Caco-2 (cell line): ENCODE results near the gene MYL3. TPM values are rescaled to one million over a fixed set of nuclear protein-coding genes. Genes with fewer than 3 reads are reported as not detected.

ENCODE experiments used
- BruUV-seq: library from RNA; stranded (reverse); fragments of 400-500 nt; replicated peaks from 2 replicates; lab custom pipeline; 2021; lab: Mats Ljungman, UMichigan
- CTCF ChIA-PET: fragments of 300-600 bp; sonication (Branson Sonifier 250); formaldehyde crosslinking; loops from one replicate; lab custom pipeline; 2022; ENCODE audit warnings: antibody characterized with exemption; lab: Charles Lee
- POLR2A ChIA-PET: fragments of 300-600 bp; sonication (Branson Sonifier 250); formaldehyde crosslinking; loops from one replicate; lab custom pipeline; 2022; ENCODE audit warnings: antibody characterized with exemption; lab: Charles Lee
- DNase-seq, 2 experiments: peaks; one replicate each; pipeline versions ENCODE4 v3.0.0 to v3.0.0-alpha.2; 2020 to 2022
- H3K27me3 ChIP-seq: replicated peaks from 2 replicates; pipeline ENCODE4 v1.6.0; 2011; ENCODE audit warnings: low read length; ENCODE audit not compliant: control insufficient read depth, insufficient read depth
- H3K36me3 ChIP-seq: 2 replicates; pipeline ENCODE4 v1.5.1; 2011; ENCODE audit warnings: low read length; ENCODE audit not compliant: control insufficient read depth, insufficient read depth
- H3K4me1 ChIP-seq: fragments of 250-450 bp; sonication (Bioruptor Pico); 2 replicates; pipeline ENCODE4 v1.5.1; 2020; ENCODE audit warnings: mild to moderate bottlenecking
- H3K4me3 ChIP-seq: 2 replicates; pipeline ENCODE4 v1.5.1; 2011; ENCODE audit warnings: low read depth, mild to moderate bottlenecking, control low read depth, low read length
- H3K9me3 ChIP-seq: fragments of 250-450 bp; sonication (Bioruptor Pico); 2 replicates; pipeline ENCODE4 v1.5.1; 2020; ENCODE audit warnings: mild to moderate bottlenecking, moderate library complexity
- H3K27ac Mint-ChIP-seq: one replicate; pipeline ENCODE4 v1.8.0; 2022; ENCODE audit warnings: mixed read lengths; ENCODE audit not compliant: unreplicated experiment
- H3K27me3 Mint-ChIP-seq: one replicate; pipeline ENCODE4 v1.8.0; 2022; ENCODE audit warnings: mixed read lengths; ENCODE audit not compliant: insufficient read depth, unreplicated experiment
- H3K36me3 Mint-ChIP-seq: one replicate; pipeline ENCODE4 v1.8.0; 2022; ENCODE audit warnings: mild to moderate bottlenecking, mixed read lengths; ENCODE audit not compliant: insufficient read depth, unreplicated experiment
- H3K4me1 Mint-ChIP-seq: one replicate; pipeline ENCODE4 v1.8.0; 2022; ENCODE audit warnings: low read depth, mixed read lengths; ENCODE audit not compliant: unreplicated experiment
- H3K4me3 Mint-ChIP-seq: one replicate; pipeline ENCODE4 v1.8.0; 2022; ENCODE audit warnings: mild to moderate bottlenecking, moderate library complexity, mixed read lengths; ENCODE audit not compliant: unreplicated experiment
- H3K9me3 Mint-ChIP-seq: one replicate; pipeline ENCODE4 v1.8.0; 2022; ENCODE audit warnings: mixed read lengths; ENCODE audit not compliant: unreplicated experiment
- CTCF ChIP-seq, 2 experiments: fragments of 200-600 bp in 1 of 2; IDR thresholded peaks; 1 replicate in 1 of 2; 2 replicates in 1 of 2; pipeline versions ENCODE4 v1.5.1 to v1.8.0; 2011 to 2022; ENCODE audit warnings: antibody characterized with exemption in 1 of 2, control low read depth in 1 of 2, inconsistent platforms in 1 of 2, low read depth in 1 of 2, low read length in 1 of 2, mild to moderate bottlenecking in 1 of 2, moderate library complexity in 1 of 2; ENCODE audit not compliant: insufficient read depth in 1 of 2, severe bottlenecking in 1 of 2, unreplicated experiment in 1 of 2
- intact Hi-C: fragments of 100-400 bp; cut with micrococcal nuclease; formaldehyde crosslinking; loops from one replicate; pipeline ENCODE4 v1.10.0; 2022; ENCODE audit not compliant: unreplicated experiment
- total RNA-seq: library from RNA; stranded (reverse); gene quantifications from 2 replicates; pipeline ENCODE4 v1.2.3, GENCODE V29; 2022

Gene MYL3
- total RNA-seq, 1 experiment from 2014 or later: 13.8 TPM

GRCh38 chr3:46877406-46878125 lies 14.3 kb upstream of the MYL3 start, which contains the start of gene PTH1R:
PTH1R (plus strand) TSS chr3:46877721; CDS start chr3:46883560, 5,839 bp downstream.
- peaks cover 10% of the 10 kb centered on the region for H3K4me1 Mint-ChIP-seq
- TF ChIP-seq CTCF (IDR thresholded peaks at IDR 0.05; ENCODE audit: insufficient read depth in 1 of 2, low read depth in 1 of 2, low read length in 1 of 2, severe bottlenecking in 1 of 2, unreplicated experiment in 1 of 2): no peak
- H3K4me3 Mint-ChIP-seq: no peak within 1 kb of the TSS
- Histone ChIP-seq H3K9me3 (no peaks in the 10 kb centered on the region), H3K27me3 (no peaks in the 10 kb centered on the region), H3K4me1 (peaks cover 52% of the 10 kb centered on the region), H3K4me3 (no peak within 1 kb of the TSS), H3K36me3 (no peaks in the 10 kb centered on the region)
- peaks cover 6% of the 10 kb centered on the region for H3K36me3 Mint-ChIP-seq
- intact Hi-C loops: loop anchor here (2.0 kb wide), 2 partner anchors 13 to 15 kb away; no protein-coding TSS in a partner anchor
- DNase-seq: no peak
- H3K27ac Mint-ChIP-seq: peak within 1 kb of the TSS; percentile 60
- ChIA-PET CTCF (interaction anchor here (0.5 kb wide), 1 partner anchor 22 kb away, joined by 3 read pairs; no protein-coding TSS in a partner anchor), POLR2A (no interaction called here)
- no peaks in the 10 kb centered on the region for H3K9me3 Mint-ChIP-seq
- H3K27me3 Mint-ChIP-seq: peaks cover 3% of the 10 kb centered on the region
- BruUV-seq: no TSS peak

GRCh38 chr3:46876313-46877300 lies 13.4 kb upstream of the MYL3 start:
- H3K27me3 ChIP-seq: no peaks in the 10 kb centered on the region
- no peak overlapping the region for H3K4me3 ChIP-seq
- peaks cover 6% of the 10 kb centered on the region for H3K36me3 Mint-ChIP-seq
- no peaks in the 10 kb centered on the region for H3K9me3 ChIP-seq
- ChIA-PET POLR2A (interaction anchor here (0.5 kb wide), 1 partner anchor 16 kb away, joined by 7 read pairs; no protein-coding TSS in a partner anchor), CTCF (interaction anchor here (1.0 kb wide), 1 partner anchor 174 kb away, joined by 3 read pairs; no protein-coding TSS in a partner anchor)
- no peak for TF ChIP-seq CTCF (IDR thresholded peaks at IDR 0.05; ENCODE audit: insufficient read depth in 1 of 2, low read depth in 1 of 2, low read length in 1 of 2, severe bottlenecking in 1 of 2, unreplicated experiment in 1 of 2)
- peaks cover 10% of the 10 kb centered on the region for H3K4me1 Mint-ChIP-seq
- no peak overlapping the region for H3K27ac Mint-ChIP-seq
- H3K4me3 Mint-ChIP-seq: no peak overlapping the region
- DNase-seq: no peak
- no TSS peak for BruUV-seq
- H3K27me3 Mint-ChIP-seq: peaks cover 3% of the 10 kb centered on the region
- H3K4me1 ChIP-seq: peaks cover 52% of the 10 kb centered on the region
- no peaks in the 10 kb centered on the region for H3K36me3 ChIP-seq
- intact Hi-C loops: no loop called here
- no peaks in the 10 kb centered on the region for H3K9me3 Mint-ChIP-seq

GRCh38 chr3:46875560-46875959 lies 12.3 kb upstream of the MYL3 start:
- no peak overlapping the region for H3K4me3 Mint-ChIP-seq
- H3K9me3 ChIP-seq: no peaks in the 10 kb centered on the region
- H3K9me3 Mint-ChIP-seq: no peaks in the 10 kb centered on the region
- no peak for DNase-seq
- H3K27me3 ChIP-seq: no peaks in the 10 kb centered on the region
- CTCF ChIA-PET: no interaction called here
- no TSS peak for BruUV-seq
- TF ChIP-seq CTCF (IDR thresholded peaks at IDR 0.05; ENCODE audit: insufficient read depth in 1 of 2, low read depth in 1 of 2, low read length in 1 of 2, severe bottlenecking in 1 of 2, unreplicated experiment in 1 of 2): no peak
- peaks cover 6% of the 10 kb centered on the region for H3K36me3 Mint-ChIP-seq
- no peak overlapping the region for H3K27ac Mint-ChIP-seq
- POLR2A ChIA-PET: no interaction called here
- intact Hi-C loops: no loop called here
- peaks cover 2% of the 10 kb centered on the region for H3K27me3 Mint-ChIP-seq
- H3K4me1 ChIP-seq: peaks cover 48% of the 10 kb centered on the region
- peaks cover 7% of the 10 kb centered on the region for H3K4me1 Mint-ChIP-seq
- H3K4me3 ChIP-seq: no peak overlapping the region
- no peaks in the 10 kb centered on the region for H3K36me3 ChIP-seq
